ENCODE data around the gene DCLK2. TPM values are rescaled to one million over a fixed set of nuclear protein-coding genes. Genes with fewer than 3 reads are reported as not detected.

DCLK2 gene
- total RNA-seq, 2 experiments from 2014 or later = not detected

GRCh38 chr4:150082241-150082640, 4.0 kb downstream of the DCLK2 start:
- no peak for DNase-seq
- Mint-ChIP-seq H3K9me3 (peaks cover under 1% of the 10 kb centered on the region), H3K27me3 (peaks cover 57% of the 10 kb centered on the region), H3K36me3 (no peaks in the 10 kb centered on the region), H3K4me3 (no peak overlapping the region), H3K4me1 (peaks cover 2% of the 10 kb centered on the region), H3K27ac (no peak overlapping the region)

GRCh38 chr4:150087006-150087405, 8.8 kb downstream of the DCLK2 start:
- Mint-ChIP-seq H3K36me3 (no peaks in the 10 kb centered on the region), H3K9me3 (peaks cover 1% of the 10 kb centered on the region), H3K4me3 (no peak overlapping the region), H3K27me3 (peaks cover 35% of the 10 kb centered on the region), H3K27ac (no peak overlapping the region), H3K4me1 (peaks cover 2% of the 10 kb centered on the region)
- no peak for DNase-seq

GRCh38 chr4:150089732-150090131, 11.5 kb downstream of the DCLK2 start:
- no peak overlapping the region for H3K4me3 Mint-ChIP-seq
- peaks cover 21% of the 10 kb centered on the region for H3K27me3 Mint-ChIP-seq
- peaks cover 1% of the 10 kb centered on the region for H3K9me3 Mint-ChIP-seq
- no peak for DNase-seq
- H3K4me1 Mint-ChIP-seq = no peaks in the 10 kb centered on the region
- no peaks in the 10 kb centered on the region for H3K36me3 Mint-ChIP-seq
- H3K27ac Mint-ChIP-seq = no peak overlapping the region

GRCh38 chr4:150090836-150091235, 12.6 kb downstream of the DCLK2 start:
- no peak overlapping the region for H3K27ac Mint-ChIP-seq
- H3K36me3 Mint-ChIP-seq = no peaks in the 10 kb centered on the region
- DNase-seq = no peak

GRCh38 chr4:150094676-150095075, 16.4 kb downstream of the DCLK2 start:
- DNase-seq = no peak
- Mint-ChIP-seq H3K27me3 (peaks cover 10% of the 10 kb centered on the region), H3K4me3 (no peak overlapping the region), H3K4me1 (no peaks in the 10 kb centered on the region), H3K27ac (no peak overlapping the region), H3K36me3 (no peaks in the 10 kb centered on the region), H3K9me3 (no peaks in the 10 kb centered on the region)

More at GRCh38 chr4:150090836-150091235, 12.6 kb downstream of the DCLK2 start:
- Mint-ChIP-seq H3K9me3 (peaks cover 1% of the 10 kb centered on the region), H3K27me3 (peaks cover 18% of the 10 kb centered on the region), H3K4me3 (no peak overlapping the region), H3K4me1 (no peaks in the 10 kb centered on the region)

- Mint-ChIP-seq H3K4me1 (no peaks in the 10 kb centered on the region), H3K4me3 (no peak overlapping the region), H3K36me3 (no peaks in the 10 kb centered on the region), H3K9me3 (no peaks in the 10 kb centered on the region), H3K27me3 (peaks cover 9% of the 10 kb centered on the region), H3K27ac (no peak overlapping the region)
- no peak for DNase-seq
Observed at GRCh38 chr4:150096625-150097024, 18.4 kb downstream of the DCLK2 start.

- Mint-ChIP-seq H3K27me3 (peaks cover 9% of the 10 kb centered on the region), H3K4me1 (no peaks in the 10 kb centered on the region), H3K36me3 (no peaks in the 10 kb centered on the region), H3K4me3 (no peak overlapping the region), H3K9me3 (no peaks in the 10 kb centered on the region), H3K27ac (no peak overlapping the region)
- DNase-seq = no peak
Observed at GRCh38 chr4:150098214-150098613, 20.0 kb downstream of the DCLK2 start.

GRCh38 chr4:150104404-150105027, 26.3 kb downstream of the DCLK2 start:
- Mint-ChIP-seq H3K36me3 (no peaks in the 10 kb centered on the region), H3K4me1 (no peaks in the 10 kb centered on the region), H3K4me3 (no peak overlapping the region), H3K27me3 (peaks cover 9% of the 10 kb centered on the region), H3K27ac (no peak overlapping the region), H3K9me3 (no peaks in the 10 kb centered on the region)
- no peak for DNase-seq

- no peaks in the 10 kb centered on the region for H3K9me3 Mint-ChIP-seq
- H3K36me3 Mint-ChIP-seq = no peaks in the 10 kb centered on the region
Observed at GRCh38 chr4:150106886-150107285, 28.6 kb downstream of the DCLK2 start.

GRCh38 chr4:150108691-150109090, 30.4 kb downstream of the DCLK2 start:
- Mint-ChIP-seq H3K27me3 (peaks cover 6% of the 10 kb centered on the region), H3K9me3 (peaks cover 4% of the 10 kb centered on the region), H3K4me3 (no peak overlapping the region), H3K36me3 (no peaks in the 10 kb centered on the region), H3K4me1 (no peaks in the 10 kb centered on the region), H3K27ac (no peak overlapping the region)
- no peak for DNase-seq

More at GRCh38 chr4:150106886-150107285, 28.6 kb downstream of the DCLK2 start:
- no peak overlapping the region for H3K4me3 Mint-ChIP-seq
- H3K4me1 Mint-ChIP-seq = no peaks in the 10 kb centered on the region
- H3K27ac Mint-ChIP-seq = no peak overlapping the region
- H3K27me3 Mint-ChIP-seq = peaks cover 9% of the 10 kb centered on the region
- DNase-seq = no peak

- peaks cover 25% of the 10 kb centered on the region for H3K27me3 Mint-ChIP-seq
- peaks cover 8% of the 10 kb centered on the region for H3K9me3 Mint-ChIP-seq
- H3K36me3 Mint-ChIP-seq = no peaks in the 10 kb centered on the region
- no peaks in the 10 kb centered on the region for H3K4me1 Mint-ChIP-seq
- no peak overlapping the region for H3K27ac Mint-ChIP-seq
- no peak for DNase-seq
- H3K4me3 Mint-ChIP-seq = no peak overlapping the region
Observed at GRCh38 chr4:150114641-150115040, 36.4 kb downstream of the DCLK2 start.

GRCh38 chr4:150115851-150116250, 37.6 kb downstream of the DCLK2 start:
- H3K4me3 Mint-ChIP-seq = no peak overlapping the region
- DNase-seq = no peak
- H3K4me1 Mint-ChIP-seq = no peaks in the 10 kb centered on the region
- H3K27ac Mint-ChIP-seq = no peak overlapping the region
- H3K27me3 Mint-ChIP-seq = peaks cover 25% of the 10 kb centered on the region
- H3K9me3 Mint-ChIP-seq = peaks cover 8% of the 10 kb centered on the region
- no peaks in the 10 kb centered on the region for H3K36me3 Mint-ChIP-seq

GRCh38 chr4:150116506-150116905, 38.3 kb downstream of the DCLK2 start:
- no peak overlapping the region for H3K4me3 Mint-ChIP-seq
- DNase-seq = no peak
- H3K9me3 Mint-ChIP-seq = peaks cover 8% of the 10 kb centered on the region
- H3K4me1 Mint-ChIP-seq = no peaks in the 10 kb centered on the region
- peaks cover 23% of the 10 kb centered on the region for H3K27me3 Mint-ChIP-seq
- no peak overlapping the region for H3K27ac Mint-ChIP-seq
- no peaks in the 10 kb centered on the region for H3K36me3 Mint-ChIP-seq

GRCh38 chr4:150117094-150117493, 38.8 kb downstream of the DCLK2 start:
- DNase-seq = no peak
- Mint-ChIP-seq H3K36me3 (no peaks in the 10 kb centered on the region), H3K4me3 (no peak overlapping the region), H3K9me3 (peaks cover 8% of the 10 kb centered on the region), H3K27ac (no peak overlapping the region), H3K4me1 (no peaks in the 10 kb centered on the region), H3K27me3 (peaks cover 22% of the 10 kb centered on the region)

- no peaks in the 10 kb centered on the region for H3K4me1 Mint-ChIP-seq
- H3K27me3 Mint-ChIP-seq = peaks cover 22% of the 10 kb centered on the region
- no peak overlapping the region for H3K27ac Mint-ChIP-seq
- no peaks in the 10 kb centered on the region for H3K36me3 Mint-ChIP-seq
- DNase-seq = no peak
- no peak overlapping the region for H3K4me3 Mint-ChIP-seq
- H3K9me3 Mint-ChIP-seq = peaks cover 10% of the 10 kb centered on the region
Observed at GRCh38 chr4:150117629-150118028, 39.4 kb downstream of the DCLK2 start.

GRCh38 chr4:150119492-150119891, 41.2 kb downstream of the DCLK2 start:
- no peak for DNase-seq
- H3K9me3 Mint-ChIP-seq = peaks cover 5% of the 10 kb centered on the region
- no peak overlapping the region for H3K4me3 Mint-ChIP-seq
- no peaks in the 10 kb centered on the region for H3K36me3 Mint-ChIP-seq
- peaks cover 18% of the 10 kb centered on the region for H3K27me3 Mint-ChIP-seq
- H3K4me1 Mint-ChIP-seq = no peaks in the 10 kb centered on the region
- no peak overlapping the region for H3K27ac Mint-ChIP-seq

Measured in activated naive CD8-positive, alpha-beta T cell treated with anti-CD3 and anti-CD28 coated beads for 36 hours (primary cell).